Transverse colon (tissue), 4 donors: Measurements from ENCODE around the gene SPTB.

Experiments
- POLR2A ChIP-seq: fragments of 450-650 bp; IDR thresholded peaks from one replicate; pipeline ENCODE4 v1.6.1; 2016; ENCODE audit warnings: antibody characterized with exemption, mild to moderate bottlenecking, moderate library complexity
- POLR2AphosphoS5 ChIP-seq, 3 donors: sonication (generic); formaldehyde crosslinking; IDR thresholded peaks; one replicate each; pipeline ENCODE4 v1.6.1; 2016; ENCODE audit warnings: antibody characterized with exemption in 3 of 3
- TF ChIP-seq, protein P1 (sequence below), 5 experiments: fragments of 200-600 bp in 3 of 5; fragments of 450-650 bp in 2 of 5; sonication (generic) in 3 of 5; IDR thresholded peaks; 1 replicate in 2 of 5; 2 replicates in 3 of 5; pipeline ENCODE4 v1.5.1; 2016 to 2017; ENCODE audit warnings: antibody characterized with exemption in 5 of 5, inconsistent platforms in 3 of 5, mild to moderate bottlenecking in 2 of 5, moderate library complexity in 1 of 5

DNA sequence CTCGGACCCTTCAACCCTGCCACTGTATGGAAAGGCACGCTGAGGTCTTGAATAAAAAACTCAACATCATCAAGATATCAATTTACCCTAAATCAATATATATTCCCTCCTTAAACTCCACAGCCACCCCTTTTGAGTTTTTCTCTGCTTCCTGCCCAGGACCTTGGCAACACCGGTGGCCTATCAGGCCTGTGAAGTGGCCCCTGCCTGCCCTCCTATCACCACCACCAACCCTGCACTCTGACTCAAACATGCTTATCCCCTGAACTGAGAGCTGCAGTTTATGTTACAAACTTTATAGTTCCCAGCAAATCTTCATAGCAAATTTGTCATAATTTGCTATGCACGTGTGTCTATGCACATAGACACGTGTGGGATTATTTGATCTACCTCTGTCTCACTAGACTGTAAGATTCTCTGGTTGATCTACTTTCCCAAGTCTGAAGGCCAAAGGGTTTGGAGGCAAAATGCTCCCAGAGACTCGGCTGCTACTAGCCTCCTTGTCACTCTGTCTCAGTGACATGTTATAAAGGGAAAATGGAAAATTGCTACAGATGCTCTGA lies 63.4 kb downstream of the SPTB start:
- TF ChIP-seq, protein P1, sequence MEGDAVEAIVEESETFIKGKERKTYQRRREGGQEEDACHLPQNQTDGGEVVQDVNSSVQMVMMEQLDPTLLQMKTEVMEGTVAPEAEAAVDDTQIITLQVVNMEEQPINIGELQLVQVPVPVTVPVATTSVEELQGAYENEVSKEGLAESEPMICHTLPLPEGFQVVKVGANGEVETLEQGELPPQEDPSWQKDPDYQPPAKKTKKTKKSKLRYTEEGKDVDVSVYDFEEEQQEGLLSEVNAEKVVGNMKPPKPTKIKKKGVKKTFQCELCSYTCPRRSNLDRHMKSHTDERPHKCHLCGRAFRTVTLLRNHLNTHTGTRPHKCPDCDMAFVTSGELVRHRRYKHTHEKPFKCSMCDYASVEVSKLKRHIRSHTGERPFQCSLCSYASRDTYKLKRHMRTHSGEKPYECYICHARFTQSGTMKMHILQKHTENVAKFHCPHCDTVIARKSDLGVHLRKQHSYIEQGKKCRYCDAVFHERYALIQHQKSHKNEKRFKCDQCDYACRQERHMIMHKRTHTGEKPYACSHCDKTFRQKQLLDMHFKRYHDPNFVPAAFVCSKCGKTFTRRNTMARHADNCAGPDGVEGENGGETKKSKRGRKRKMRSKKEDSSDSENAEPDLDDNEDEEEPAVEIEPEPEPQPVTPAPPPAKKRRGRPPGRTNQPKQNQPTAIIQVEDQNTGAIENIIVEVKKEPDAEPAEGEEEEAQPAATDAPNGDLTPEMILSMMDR (IDR thresholded peaks at IDR 0.05), result no peak
- TF ChIP-seq POLR2A (no peak), POLR2AphosphoS5 (IDR thresholded peaks at IDR 0.05) (no peak)
